HUDEP-2 (cell line): Measurements from ENCODE around the gene CC2D2B.
A peak's percentile ranks its signal among the peaks of the same experiment; 100 is the strongest.
"Not testable (repeated sequence)": the region's sequence is repeated elsewhere in the genome, so short reads cannot be mapped to it uniquely, and the experiment has no call there.

ENCODE experiments used
- DNase-seq, 76 experiments: peaks; one replicate each; lab custom pipeline; 2025; ENCODE audit not compliant: unreplicated experiment in 76 of 76; lab: John Stamatoyannopoulos, UW

The CC2D2B gene, protein sequence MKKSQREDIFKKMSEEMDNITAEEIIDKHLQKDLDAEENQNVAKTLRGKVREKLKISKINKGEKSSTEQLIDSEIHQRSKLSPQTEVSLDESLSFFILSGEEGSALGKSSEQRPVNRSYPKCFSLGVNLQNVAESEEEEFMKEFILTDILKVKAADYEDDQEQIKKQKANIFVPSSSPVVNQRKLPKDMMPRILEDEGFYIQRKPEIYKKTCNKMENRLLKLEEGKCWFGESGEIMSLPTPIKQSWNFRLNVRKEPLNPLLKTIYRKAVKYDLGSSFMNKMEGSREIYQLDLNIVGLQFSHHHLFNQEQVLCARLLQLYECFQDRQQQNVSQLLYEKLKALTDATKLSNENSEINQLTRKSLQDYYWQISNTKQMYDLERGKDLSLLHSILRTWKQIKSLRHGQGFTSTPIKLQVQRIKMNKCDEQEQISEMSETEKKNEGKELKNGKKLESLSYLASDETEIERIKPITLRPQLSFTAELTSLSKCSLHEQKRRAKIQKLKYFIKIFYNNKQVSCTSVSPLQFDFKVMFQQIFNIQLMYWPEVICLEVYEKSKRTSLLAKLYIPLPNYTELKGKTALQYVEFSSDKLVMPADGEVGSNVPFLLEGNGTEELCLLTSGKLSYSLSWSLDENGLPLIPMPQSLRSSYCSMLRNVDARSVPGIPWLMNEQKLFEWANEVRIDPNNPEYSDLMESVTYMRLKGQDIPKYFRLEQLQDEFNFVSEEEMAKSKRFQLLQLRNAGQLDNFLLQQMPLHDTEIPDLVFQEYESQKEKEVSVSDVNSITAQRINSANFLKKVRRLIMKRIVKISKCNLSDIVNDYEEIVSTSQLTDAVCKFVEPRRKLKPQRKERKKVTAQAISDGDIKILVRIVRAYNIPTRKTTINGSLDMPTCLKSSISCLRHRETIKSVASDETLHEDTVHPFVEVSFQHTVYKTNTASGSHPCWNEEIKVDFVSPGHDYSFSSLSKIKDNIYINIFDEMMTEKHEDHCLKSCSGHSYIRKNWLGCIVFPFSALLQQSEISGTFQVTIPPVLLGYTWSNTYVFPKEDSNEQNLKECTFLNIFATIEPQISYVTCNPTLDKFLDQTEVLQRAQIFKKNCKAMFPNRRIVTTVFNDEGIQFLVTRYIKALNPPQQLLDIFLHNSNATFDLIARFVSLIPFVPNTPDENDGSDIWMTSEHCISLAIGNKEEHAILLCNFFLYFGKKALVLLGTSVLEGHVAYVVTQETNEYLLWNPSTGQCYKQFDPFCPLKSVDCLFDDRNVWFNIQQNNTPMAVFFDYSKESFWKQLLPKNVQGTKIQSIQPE (N-terminal part only)

DNA sequence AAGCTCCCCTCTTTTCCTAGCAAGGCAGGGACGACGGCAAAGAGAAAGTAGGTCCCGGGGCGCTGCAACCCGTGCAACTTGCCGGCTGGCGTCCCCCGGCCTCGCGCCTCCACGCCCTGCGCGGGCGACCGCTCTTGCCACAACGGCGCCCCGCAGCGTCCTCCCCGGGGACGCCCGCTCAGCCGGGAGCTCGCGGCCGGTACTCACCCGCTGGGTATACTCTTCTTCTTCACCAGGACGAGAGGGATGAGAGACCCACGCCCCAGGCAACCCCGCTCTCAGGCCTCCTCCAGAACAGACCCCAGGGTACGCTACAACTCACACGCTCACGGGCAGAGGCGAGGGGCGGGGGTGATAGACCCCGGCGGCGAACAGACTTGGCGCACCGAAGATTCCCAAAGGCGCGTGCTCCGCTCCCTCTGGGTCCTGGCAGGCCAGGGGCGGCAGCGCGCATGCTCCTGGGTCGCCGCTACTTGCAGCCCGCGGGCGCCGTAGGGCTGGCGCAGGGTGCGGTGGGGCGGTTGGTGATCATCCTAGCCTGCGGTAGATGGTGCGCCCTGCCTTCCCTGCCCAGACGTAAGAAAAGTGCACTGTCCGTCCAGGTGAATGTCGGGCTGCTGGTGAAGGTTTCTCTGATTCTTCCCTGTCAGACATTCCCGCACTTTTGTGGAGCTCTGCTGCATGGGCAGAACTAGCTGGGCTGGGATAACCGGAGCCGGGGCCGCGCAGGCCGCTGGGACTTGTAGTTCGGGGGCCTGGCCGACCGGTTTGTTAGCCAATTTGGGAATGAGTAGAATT, at the start of gene CC2D2B:
TSS of gene CC2D2B (plus strand) at position 520 of the 798 bp plus-strand sequence. CDS start 3,349 bp downstream, outside the sequence.
- DNase-seq = peak in 72 of 76 experiments; percentile 8 to 90 (median 66)

GRCh38 chr10:95860166-95860940, 47.4 kb upstream of the CC2D2B start:
- no peak for DNase-seq

GRCh38 chr10:95861386-95861785, 46.4 kb upstream of the CC2D2B start:
- DNase-seq = no peak

GRCh38 chr10:95864906-95865813, 42.6 kb upstream of the CC2D2B start:
- DNase-seq = peak in 18 of 76 experiments; percentile 1 to 47 (median 8)

DNA sequence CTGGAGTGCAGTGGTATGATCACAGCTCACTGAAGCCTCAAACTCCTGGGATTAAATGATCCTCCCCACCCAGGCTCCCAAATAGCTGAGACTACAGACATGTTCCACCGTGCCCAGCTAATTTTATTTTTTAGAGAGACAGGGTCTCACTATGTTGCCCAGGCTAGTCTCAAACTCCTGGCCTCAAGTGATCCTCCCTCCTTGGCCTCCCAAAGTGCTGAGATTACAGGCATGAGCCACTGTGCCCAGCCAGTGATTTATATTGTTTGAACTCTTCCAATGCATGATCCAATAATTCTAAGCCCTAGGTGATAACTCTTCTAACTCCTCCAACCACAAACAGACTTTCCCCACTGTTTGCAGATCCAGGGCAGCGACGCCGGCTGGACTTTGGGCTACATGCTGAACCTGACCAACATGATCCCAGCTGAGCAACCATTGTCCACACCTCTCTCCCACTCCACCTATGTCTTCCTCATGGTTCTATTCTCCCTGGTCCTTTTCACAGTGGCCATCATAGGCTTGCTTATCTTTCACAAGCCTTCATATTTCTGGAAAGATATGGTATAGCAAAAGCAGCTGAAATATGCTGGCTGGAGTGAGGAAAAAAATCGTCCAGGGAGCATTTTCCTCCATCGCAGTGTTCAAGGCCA, 41.8 kb upstream of the CC2D2B start:
- DNase-seq = no peak

- no peak for DNase-seq
Observed at GRCh38 chr10:95866467-95866842, 41.3 kb upstream of the CC2D2B start.

DNA sequence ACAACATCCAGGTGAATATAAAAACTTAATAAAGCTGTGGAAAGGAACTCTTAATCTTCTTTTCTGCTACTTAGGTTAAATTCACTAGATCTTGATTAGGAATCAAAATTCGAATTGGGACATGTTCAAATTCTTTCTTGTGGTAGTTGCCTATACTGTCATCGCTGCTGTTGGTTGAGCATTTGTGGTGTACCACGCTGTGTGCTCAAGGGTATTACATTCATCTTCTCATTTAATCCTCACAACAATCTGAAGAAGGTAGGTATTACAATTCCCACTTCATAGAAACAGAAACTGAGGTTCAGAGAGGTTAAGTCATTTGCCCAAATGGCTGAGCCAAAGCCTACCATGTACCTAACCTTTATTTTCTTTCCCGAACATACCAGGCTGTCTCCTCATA, 39.9 kb upstream of the CC2D2B start:
- no peak for DNase-seq

DNA sequence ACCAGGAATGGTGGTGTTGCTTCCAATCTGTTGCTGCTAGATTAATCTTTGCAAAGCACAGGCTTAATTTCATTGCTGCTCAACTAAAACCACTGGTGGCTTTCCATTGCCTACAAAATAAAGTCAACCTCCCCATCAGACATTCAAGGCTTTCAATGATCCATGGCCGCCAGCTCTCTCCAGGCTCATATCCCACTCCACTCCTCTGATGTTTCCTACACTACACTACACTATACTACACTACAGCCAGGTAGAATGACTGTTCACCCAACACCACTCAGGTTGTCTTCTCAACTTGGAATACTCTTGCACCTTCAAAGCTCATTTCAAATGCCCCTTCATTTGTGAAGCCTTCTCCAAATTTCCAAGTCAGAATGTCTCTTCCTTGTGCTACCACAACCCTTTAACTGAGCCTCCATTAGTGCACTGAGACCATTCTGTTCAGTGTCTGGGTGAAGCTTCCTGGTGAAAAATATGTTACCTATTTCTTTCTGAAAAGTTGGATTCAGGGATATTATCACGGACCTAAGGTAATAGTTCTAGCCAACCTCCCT, 35.5 kb upstream of the CC2D2B start:
- DNase-seq = no peak

- DNase-seq = no peak
Observed at GRCh38 chr10:95873139-95873538, 34.6 kb upstream of the CC2D2B start.

DNA sequence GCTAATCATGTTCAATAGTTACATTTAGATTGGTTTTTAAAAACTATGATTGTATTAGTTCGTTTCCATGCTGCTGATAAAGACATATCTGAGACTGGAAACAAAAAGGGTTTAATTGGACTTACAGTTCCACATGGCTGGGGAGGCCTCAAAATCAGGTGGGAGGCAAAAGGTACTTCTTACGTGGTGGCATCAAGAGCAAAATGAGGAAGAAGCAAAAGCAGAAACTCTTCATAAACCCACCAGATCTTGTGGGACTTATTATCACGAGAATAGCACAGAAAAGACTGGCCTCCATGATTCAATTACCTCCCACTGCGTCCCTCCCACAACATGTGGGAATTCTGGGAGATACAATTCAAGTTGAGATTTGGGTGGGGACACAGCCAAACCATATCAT, 34.1 kb upstream of the CC2D2B start:
- DNase-seq = no peak

DNA sequence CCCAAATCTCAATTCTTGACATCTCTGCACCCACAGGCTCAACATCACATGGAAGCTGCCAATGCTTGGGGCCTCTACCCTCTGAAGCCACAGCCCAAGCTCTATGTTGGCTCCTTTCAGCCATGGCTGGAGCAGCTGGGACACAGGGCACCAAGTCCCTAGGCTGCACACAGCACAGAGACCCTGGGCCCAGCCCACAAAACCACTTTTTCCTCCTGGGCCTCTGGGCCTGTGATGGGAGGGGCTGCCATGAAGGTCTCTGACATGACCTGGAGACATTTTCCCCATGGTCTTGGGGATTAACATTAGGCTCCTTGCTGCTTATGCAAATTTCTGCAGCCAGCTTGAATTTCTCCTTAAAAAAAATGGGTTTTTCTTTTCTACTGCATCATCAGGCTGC, 33.0 kb upstream of the CC2D2B start:
- DNase-seq = not testable (repeated sequence)

DNA sequence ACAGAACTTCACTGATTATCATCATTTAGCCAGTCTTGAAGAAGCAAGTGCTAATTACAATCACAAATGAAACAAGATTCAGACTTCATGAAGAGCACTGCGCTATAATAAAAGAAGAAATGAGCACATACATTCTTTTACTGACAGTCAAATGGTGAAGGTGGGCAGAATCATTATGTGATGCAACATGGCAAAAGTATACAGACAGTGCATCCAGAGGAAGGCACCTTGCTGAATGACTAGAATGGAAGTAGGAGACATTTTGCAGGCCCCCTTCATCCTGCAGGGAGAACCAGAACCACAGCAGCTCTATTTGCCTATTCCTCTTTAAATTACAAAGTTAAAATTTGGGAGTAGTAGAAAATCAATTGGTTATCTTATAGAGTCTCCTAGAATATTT, 31.0 kb upstream of the CC2D2B start:
- DNase-seq = no peak

GRCh38 chr10:95877881-95878280, 29.9 kb upstream of the CC2D2B start:
- DNase-seq = no peak

- no peak for DNase-seq
Observed at GRCh38 chr10:95880704-95881103, 27.1 kb upstream of the CC2D2B start.

GRCh38 chr10:95881316-95881715, 26.5 kb upstream of the CC2D2B start:
- no peak for DNase-seq

DNA sequence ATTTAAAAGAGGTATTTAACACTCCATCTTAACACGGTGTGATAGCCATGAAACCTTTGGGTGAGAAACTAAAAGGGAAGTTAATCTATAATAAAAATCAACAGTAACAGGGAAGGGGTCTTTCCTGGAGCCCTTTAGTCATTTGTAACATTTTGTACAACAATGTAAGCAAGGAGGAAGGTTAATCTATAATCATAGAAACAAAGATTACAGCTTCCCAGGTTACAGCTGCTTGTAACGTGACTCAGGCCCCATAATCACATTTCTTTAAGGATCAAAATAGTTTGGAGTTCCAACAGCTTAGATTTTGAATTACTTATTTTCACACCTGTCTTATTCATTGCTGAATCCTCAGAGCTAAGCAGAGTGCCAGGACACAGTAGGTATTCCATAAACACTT, 17.9 kb upstream of the CC2D2B start:
- DNase-seq = no peak

DNA sequence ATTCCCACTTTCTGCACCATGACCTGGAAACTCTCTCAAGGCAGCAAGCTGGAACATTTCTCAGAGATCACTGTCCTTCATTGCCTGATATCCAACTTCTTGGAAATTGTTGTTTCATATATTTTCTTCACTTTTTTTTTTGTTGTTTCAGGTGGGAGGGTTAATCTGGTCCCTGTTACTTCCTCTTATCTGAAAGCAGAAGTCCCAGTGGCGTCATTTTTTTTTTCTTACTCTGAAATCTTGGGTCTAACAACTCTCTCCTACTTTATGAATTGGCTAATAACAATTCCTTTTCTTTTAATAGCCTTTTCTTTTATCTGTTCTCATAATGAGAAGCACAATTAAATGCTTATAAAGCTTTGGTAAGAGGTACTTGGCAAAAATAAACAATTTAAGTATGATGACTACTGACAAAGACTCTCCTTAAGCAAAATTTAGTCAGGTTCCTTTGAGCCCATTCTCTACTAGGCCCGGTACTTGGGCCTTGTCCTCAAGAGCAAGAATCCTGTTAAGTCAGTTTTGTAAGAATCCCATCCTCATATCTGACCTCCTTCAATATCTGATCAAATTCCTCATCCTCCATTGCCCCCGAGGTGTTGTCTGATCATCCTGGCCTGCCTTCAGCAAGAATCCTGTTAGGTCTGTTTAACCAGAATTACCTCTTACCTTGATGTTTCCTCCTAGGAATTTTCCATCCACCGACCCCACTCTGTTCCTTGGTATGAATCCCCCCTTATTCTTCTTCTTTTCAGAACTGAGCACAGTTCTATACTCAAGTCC, 11.5 kb upstream of the CC2D2B start:
- DNase-seq = no peak
